IPS-NIHi7 (cell line): ENCODE measurements around the gene OTOF.
A peak's percentile ranks its signal among the peaks of the same experiment; 100 is the strongest.

Experiments used
- DNase-seq: peaks from one replicate; pipeline ENCODE4 v3.0.0; 2012; ENCODE audit warnings: mixed read lengths; ENCODE audit errors: extremely low spot score

OTOF gene

GRCh38 chr2:26465981-26466471 is 11.9 kb downstream of the OTOF start:
- DNase-seq = no peak

GRCh38 chr2:26465266-26465925 is 12.5 kb downstream of the OTOF start:
- DNase-seq = no peak

GRCh38 chr2:26464390-26465265 is 13.3 kb downstream of the OTOF start:
- DNase-seq = no peak

- peak; percentile 73 for DNase-seq
Observed at GRCh38 chr2:26463244-26464192, 14.4 kb downstream of the OTOF start.

DNA sequence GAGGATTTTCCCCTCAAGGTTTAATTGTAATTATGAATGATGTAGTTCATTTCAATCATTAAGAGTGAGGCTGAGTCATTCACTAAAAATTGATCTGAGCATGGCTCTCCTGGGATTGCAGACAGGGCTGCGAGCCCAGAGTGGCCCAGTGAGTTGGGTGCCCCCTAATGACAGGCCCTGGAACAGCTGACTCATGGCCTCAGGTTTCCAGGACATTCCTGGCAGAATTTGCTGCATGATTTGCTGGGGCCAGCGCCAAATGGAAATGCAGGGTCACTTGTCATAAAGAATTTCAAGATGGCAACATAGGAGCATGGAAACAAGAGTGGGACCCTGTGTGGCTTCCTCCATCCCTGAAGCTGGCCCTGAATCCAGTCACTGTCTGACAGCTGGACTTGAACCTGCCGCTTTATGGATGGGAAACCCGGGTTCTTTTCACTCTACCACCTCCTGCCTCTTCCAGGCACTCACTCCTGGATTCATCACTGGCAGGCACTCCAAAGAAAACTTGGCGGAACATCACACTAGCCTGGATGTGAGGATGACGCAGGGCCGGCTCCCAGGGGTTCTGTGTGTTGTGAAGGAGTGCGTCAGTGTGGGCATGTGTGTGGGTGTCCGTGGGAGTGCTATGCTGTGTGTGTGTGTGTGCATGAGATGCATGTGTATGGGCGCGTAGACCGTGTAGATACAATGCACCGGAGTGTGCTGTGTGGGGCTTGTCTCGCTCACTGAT is 15.2 kb downstream of the OTOF start:
- DNase-seq = peak; percentile 84

- DNase-seq = no peak
Observed at GRCh38 chr2:26462100-26462499, 15.8 kb downstream of the OTOF start.

DNA sequence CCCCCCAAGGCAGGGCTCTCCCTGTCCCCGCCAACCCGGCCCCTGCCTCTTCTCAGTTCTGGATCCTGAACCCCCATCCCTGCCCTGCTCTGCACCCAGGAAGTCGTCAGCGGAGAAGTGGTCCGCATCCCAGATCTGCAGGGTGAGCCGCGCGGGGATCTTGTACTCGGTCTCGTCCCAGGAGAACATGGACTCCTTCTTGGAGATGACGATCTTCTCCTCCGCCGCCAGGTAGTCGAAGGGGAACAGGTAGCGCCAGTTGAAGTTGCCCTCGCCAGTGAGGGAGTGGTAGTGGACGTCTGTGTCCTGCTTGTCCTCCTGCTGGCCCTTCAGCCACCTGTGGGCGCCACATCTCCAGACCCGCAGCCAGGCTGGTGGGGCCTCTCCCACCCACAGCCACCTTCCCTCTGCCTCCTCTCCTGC is 16.3 kb downstream of the OTOF start:
- DNase-seq = no peak

DNA sequence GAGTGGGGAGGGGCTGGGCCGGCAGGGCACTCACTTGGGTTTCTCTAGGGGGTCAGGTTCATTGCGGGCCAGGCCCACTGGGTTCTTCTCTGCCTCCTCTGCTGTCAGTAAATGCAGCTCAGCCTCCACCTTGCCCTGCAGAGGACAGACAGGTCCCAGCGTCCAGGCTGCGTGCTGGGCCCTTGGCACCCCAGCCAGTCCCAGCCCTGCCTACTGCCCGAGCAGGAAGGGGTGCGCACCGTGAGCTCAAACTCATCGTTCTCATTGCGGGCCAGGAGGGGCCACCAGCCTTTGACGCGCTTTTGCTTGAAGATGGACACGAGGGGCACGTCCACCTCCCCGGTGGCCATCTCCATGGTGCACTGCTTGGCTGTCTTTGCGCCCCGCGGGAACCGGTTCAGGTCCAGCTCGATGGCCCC is 17.3 kb downstream of the OTOF start:
- DNase-seq = no peak

- no peak for DNase-seq
Observed at GRCh38 chr2:26459991-26460612, 17.8 kb downstream of the OTOF start.

GRCh38 chr2:26458365-26459042 is 19.4 kb downstream of the OTOF start:
- DNase-seq = no peak

GRCh38 chr2:26457695-26458364 is 20.1 kb downstream of the OTOF start:
- no peak for DNase-seq

DNA sequence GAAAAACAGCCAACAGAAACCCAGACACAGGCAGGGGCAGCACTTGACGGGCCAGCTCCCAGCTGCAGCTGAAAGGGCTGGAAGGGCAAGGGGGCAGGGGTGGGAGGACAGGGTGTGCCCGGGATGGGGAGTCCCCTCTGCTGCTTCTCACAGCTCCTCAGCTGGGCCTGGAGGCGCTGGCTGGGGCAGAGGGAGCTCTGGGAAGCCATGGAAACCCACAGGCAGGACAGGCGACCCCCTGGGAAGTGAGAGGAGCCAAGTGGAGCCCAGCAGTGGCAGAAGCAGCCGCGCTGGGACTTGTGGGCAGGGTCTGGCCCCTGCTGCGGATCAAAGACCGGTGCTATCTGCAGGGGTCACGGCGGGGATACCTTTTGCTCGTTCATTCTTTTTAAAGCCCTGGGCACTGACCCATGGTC is 20.7 kb downstream of the OTOF start:
- no peak for DNase-seq

DNA sequence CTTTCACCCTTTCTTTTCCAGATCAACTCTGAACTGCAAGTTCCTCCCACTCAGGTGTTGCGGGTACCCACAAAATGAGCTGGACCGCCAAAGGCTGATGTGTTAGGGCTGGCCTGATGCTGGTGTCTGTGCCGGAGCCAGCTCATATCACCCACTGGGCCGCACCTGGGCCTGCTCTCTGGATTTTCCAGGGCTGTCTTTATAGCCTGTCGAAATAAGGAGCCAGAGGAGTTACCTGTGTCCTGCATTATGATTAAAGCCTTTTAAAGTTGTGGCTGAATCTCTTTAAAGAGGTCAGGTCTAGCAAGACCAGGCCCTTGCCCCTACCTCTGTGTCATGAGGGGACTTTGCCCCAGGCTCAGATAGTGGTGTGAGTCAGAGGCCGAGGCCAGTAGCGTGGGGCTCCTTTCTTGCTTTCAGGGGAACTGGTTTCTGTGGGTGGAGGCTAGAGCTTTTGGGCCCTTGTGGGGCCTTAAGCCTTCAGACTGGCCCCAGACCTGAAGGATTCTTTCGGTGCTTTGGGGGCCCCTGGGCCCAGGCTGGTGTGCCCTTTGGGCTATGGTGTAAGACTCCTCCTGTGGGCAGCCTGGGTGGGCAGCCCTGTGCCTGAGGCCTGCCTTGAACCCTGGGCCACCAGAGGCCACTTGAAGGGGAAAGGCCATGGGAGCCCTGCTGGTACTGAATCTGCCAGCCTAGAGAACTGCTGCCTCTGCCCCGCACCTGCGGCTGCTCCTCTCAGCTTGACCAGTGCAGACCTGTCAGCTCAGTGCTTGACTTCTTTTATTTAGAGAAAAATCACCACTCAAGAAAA is 21.3 kb downstream of the OTOF start:
- no peak for DNase-seq

- no peak for DNase-seq
Observed at GRCh38 chr2:26455670-26456439, 22.1 kb downstream of the OTOF start.

GRCh38 chr2:26455037-26455669 is 22.8 kb downstream of the OTOF start:
- DNase-seq = no peak

GRCh38 chr2:26454561-26455001 is 23.3 kb downstream of the OTOF start:
- no peak for DNase-seq
